GM19397 (cell line): ENCODE data around the gene IGDCC3.
"Not testable (repeated sequence)": the region's sequence is repeated elsewhere in the genome, so short reads cannot be mapped to it uniquely, and the experiment has no call there.

ENCODE experiments used
- ATAC-seq: cut with Tn5 transposase; IDR thresholded peaks from one replicate; pipeline ENCODE4 v1.9.1; 2021; ENCODE audit warnings: mild to moderate bottlenecking, moderate library complexity; ENCODE audit not compliant: unreplicated experiment

The IGDCC3 gene

GRCh38 chr15:65371976-65372786, 5.6 kb downstream of the IGDCC3 start:
- ATAC-seq: no peak

GRCh38 chr15:65370885-65371284, 6.9 kb downstream of the IGDCC3 start:
- no peak for ATAC-seq

- no peak for ATAC-seq
Measured at GRCh38 chr15:65369651-65370050, 8.2 kb downstream of the IGDCC3 start.

- ATAC-seq: no peak
Measured at GRCh38 chr15:65369212-65369547, 8.6 kb downstream of the IGDCC3 start.

GRCh38 chr15:65368302-65369211, 9.2 kb downstream of the IGDCC3 start:
- no peak for ATAC-seq

GRCh38 chr15:65366122-65366892, 11.5 kb downstream of the IGDCC3 start:
- ATAC-seq: no peak

- no peak for ATAC-seq
Measured at GRCh38 chr15:65365229-65365628, 12.6 kb downstream of the IGDCC3 start.

- no peak for ATAC-seq
Measured at GRCh38 chr15:65363766-65364165, 14.0 kb downstream of the IGDCC3 start.

GRCh38 chr15:65363306-65363705, 14.5 kb downstream of the IGDCC3 start:
- no peak for ATAC-seq

GRCh38 chr15:65362491-65362890, 15.3 kb downstream of the IGDCC3 start:
- ATAC-seq: no peak

- ATAC-seq: no peak
Measured at GRCh38 chr15:65361708-65362459, 15.9 kb downstream of the IGDCC3 start.

GRCh38 chr15:65360506-65360905, 17.3 kb downstream of the IGDCC3 start:
- ATAC-seq: no peak

- ATAC-seq: no peak
Measured at GRCh38 chr15:65355988-65356353, 21.8 kb downstream of the IGDCC3 start.

- ATAC-seq: no peak
Measured at GRCh38 chr15:65355173-65355987, 22.4 kb downstream of the IGDCC3 start.

- no peak for ATAC-seq
Measured at GRCh38 chr15:65354835-65355172, 23.0 kb downstream of the IGDCC3 start.

GRCh38 chr15:65351972-65352371, 25.8 kb downstream of the IGDCC3 start:
- not testable (repeated sequence) for ATAC-seq

- ATAC-seq: no peak
Measured at GRCh38 chr15:65349338-65349737, 28.5 kb downstream of the IGDCC3 start.

- not testable (repeated sequence) for ATAC-seq
Measured at GRCh38 chr15:65347756-65348155, 30.0 kb downstream of the IGDCC3 start.

- ATAC-seq: no peak
Measured at GRCh38 chr15:65346856-65347598, 30.8 kb downstream of the IGDCC3 start.
